Eye (tissue), 1 donor: Measurements from ENCODE around the gene EDN2.

ENCODE experiments used
- DNase-seq: peaks from one replicate; pipeline ENCODE4 v3.0.0-alpha.2; 2015

Gene EDN2

GRCh38 chr1:41461790-41462679, 22.4 kb downstream of the EDN2 start:
- no peak for DNase-seq

GRCh38 chr1:41456847-41457540, 27.5 kb downstream of the EDN2 start:
- DNase-seq: no peak

GRCh38 chr1:41455479-41456332, 28.8 kb downstream of the EDN2 start:
- peak; percentile 67 for DNase-seq

- DNase-seq: peak; percentile 69
Observed at GRCh38 chr1:41454406-41454805, 30.1 kb downstream of the EDN2 start.

- no peak for DNase-seq
Observed at GRCh38 chr1:41452704-41453290, 31.7 kb downstream of the EDN2 start.

GRCh38 chr1:41450747-41451285, 33.7 kb downstream of the EDN2 start:
- DNase-seq: no peak

GRCh38 chr1:41449326-41449921, 35.1 kb downstream of the EDN2 start:
- no peak for DNase-seq

- DNase-seq: peak; percentile 26
Observed at GRCh38 chr1:41448821-41449220, 35.7 kb downstream of the EDN2 start.

- DNase-seq: peak; percentile 54
Observed at GRCh38 chr1:41447995-41448770, 36.3 kb downstream of the EDN2 start.

GRCh38 chr1:41446851-41447610, 37.5 kb downstream of the EDN2 start:
- DNase-seq: peak; percentile 67

- no peak for DNase-seq
Observed at GRCh38 chr1:41444785-41445184, 39.7 kb downstream of the EDN2 start.

- no peak for DNase-seq
Observed at GRCh38 chr1:41444246-41444645, 40.2 kb downstream of the EDN2 start.

GRCh38 chr1:41442697-41443251, 41.7 kb downstream of the EDN2 start:
- no peak for DNase-seq

GRCh38 chr1:41440321-41441085, 44.0 kb downstream of the EDN2 start:
- DNase-seq: no peak

- no peak for DNase-seq
Observed at GRCh38 chr1:41439234-41439633, 45.2 kb downstream of the EDN2 start.

- DNase-seq: no peak
Observed at GRCh38 chr1:41438711-41439110, 45.8 kb downstream of the EDN2 start.

- DNase-seq: no peak
Observed at GRCh38 chr1:41437011-41437355, 47.5 kb downstream of the EDN2 start.

GRCh38 chr1:41436281-41437010, 48.0 kb downstream of the EDN2 start:
- DNase-seq: no peak
